ENCODE data around the gene ALDH1L1. TPM values are rescaled to one million over a fixed set of nuclear protein-coding genes. Genes with fewer than 3 reads are reported as not detected.
A peak's percentile ranks its signal among the peaks of the same experiment; 100 is the strongest.

ALDH1L1 gene
- total and polyA plus RNA-seq, 9 of the 15 experiments (the other 6 are each of a cell fraction or from before 2014, with no cell fraction given) = 0.06 to 1.9 (median 0.57) TPM; not detected in 1

DNA sequence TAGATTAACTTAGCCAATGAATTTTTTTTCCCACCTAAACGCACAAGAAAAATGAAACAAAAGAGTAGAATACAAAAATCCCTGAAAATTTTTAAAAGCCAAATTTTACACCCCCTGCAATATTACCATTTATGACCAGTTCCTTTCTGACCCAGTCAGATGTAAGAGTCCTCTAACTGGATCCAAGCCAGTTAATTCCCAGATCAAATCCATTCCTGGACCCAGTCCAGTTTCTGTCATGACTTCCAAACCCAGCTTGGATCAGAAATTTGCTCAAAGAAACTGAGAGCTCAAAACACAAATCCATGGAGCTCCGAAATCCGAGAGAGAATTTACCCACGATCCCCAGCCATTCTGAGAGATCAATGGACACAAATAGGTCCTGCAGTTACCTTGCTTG lies 17.0 kb upstream of the ALDH1L1 start:
- in situ Hi-C loops (cut with MboI) = no loop called here
- Histone ChIP-seq H3K9me3 (replicated peaks; ENCODE audit: control insufficient read depth, insufficient read depth, low read depth, low read length) (no peaks in the 10 kb centered on the region), H3K4me1 (replicated peaks in 1 of 2; ENCODE audit: control insufficient read depth in 2 of 2, insufficient read depth in 2 of 2, low read length in 2 of 2) (no peaks in the 10 kb centered on the region; a peak in 1 of 5 replicates), H3K4me3 (no peak overlapping the region), H3K79me2 (ENCODE audit: control insufficient read depth, insufficient read depth, low read length) (no peaks in the 10 kb centered on the region), H3K27ac (ENCODE audit: extremely low read depth, low read depth, low read length) (no peak overlapping the region), H3K27me3 (ENCODE audit: control insufficient read depth in 2 of 2, insufficient read depth in 2 of 2, low read length in 2 of 2) (no peaks in the 10 kb centered on the region; a peak in 1 of 5 replicates), H3K36me3 (ENCODE audit: control insufficient read depth, insufficient read depth, low read length) (no peaks in the 10 kb centered on the region), H3K4me2 (ENCODE audit: insufficient read depth, low read length) (no peak overlapping the region), H2AFZ (ENCODE audit: low read depth, low read length) (no peak overlapping the region), H3K9ac (ENCODE audit: insufficient read depth in 1 of 2, low read depth in 2 of 2, low read length in 2 of 2) (no peak overlapping the region), H4K20me1 (replicated peaks; ENCODE audit: control insufficient read depth, insufficient read depth, low read length) (no peaks in the 10 kb centered on the region), H3K9me1 (ENCODE audit: control insufficient read depth, insufficient read depth, low read length) (no peaks in the 10 kb centered on the region)
- ATAC-seq (no peak), FAIRE-seq (no peak), DNase-seq (ENCODE audit: extremely low read depth in 1 of 4, low spot score in 3 of 4) (no peak)
- POLR2A ChIA-PET = interaction anchor here (1.0 to 1.4 kb wide), 2 partner anchors 10 to 18 kb away, joined by 4 to 5 read pairs; no protein-coding TSS in a partner anchor
- intact Hi-C loops (cut with micrococcal nuclease) = no loop called here
- CTCF ChIA-PET (ENCODE audit: low intra/inter-chr PET ratio) = no interaction called here
- WGBS (ENCODE audit: insufficient coverage, low coverage, missing lambda C conversion rate) = 0% methylated on average over 4 of the region's 4 CpGs
- BruUV-seq (replicated peaks) = TSS peak; percentile 87
- TF ChIP-seq MXD1 (CRISPR knock-in tag; IDR thresholded peaks at IDR 0.05; ENCODE audit: borderline replicate concordance, poor library complexity, severe bottlenecking) (no peak), PHF21A (IDR thresholded peaks at IDR 0.05; ENCODE audit: borderline replicate concordance, low read depth) (no peak), TARDBP (IDR thresholded peaks at IDR 0.05) (no peak), TEAD1 (CRISPR knock-in tag; IDR thresholded peaks at IDR 0.05) (no peak), HIVEP1 (CRISPR knock-in tag; IDR thresholded peaks at IDR 0.05) (no peak), ZBTB7A (IDR thresholded peaks at IDR 0.05; ENCODE audit: borderline replicate concordance, control insufficient read depth, low read depth, low read length) (no peak), MCM5 (IDR thresholded peaks at IDR 0.05; ENCODE audit: low read depth) (no peak), ZSCAN29 (IDR thresholded peaks at IDR 0.05) (no peak), BRCA1 (IDR thresholded peaks at IDR 0.05) (no peak), BRCA1 (CRISPR knock-in tag; IDR thresholded peaks at IDR 0.05) (no peak), CREB1 (IDR thresholded peaks at IDR 0.05) (no peak), CREB1 (CRISPR knock-in tag; IDR thresholded peaks at IDR 0.05) (no peak), ZNF561 (CRISPR knock-in tag; conservative IDR thresholded peaks at IDR 0.05) (no peak), ELK1 (CRISPR knock-in tag; IDR thresholded peaks at IDR 0.05) (no peak), RAD51 (IDR thresholded peaks at IDR 0.05; ENCODE audit: borderline replicate concordance, low read depth) (no peak), ARNT (IDR thresholded peaks at IDR 0.05) (no peak), CTBP1 (IDR thresholded peaks at IDR 0.05; ENCODE audit: borderline replicate concordance) (no peak), CEBPB (tag; IDR thresholded peaks at IDR 0.05) (no peak)
- TF ChIP-seq, protein P1, sequence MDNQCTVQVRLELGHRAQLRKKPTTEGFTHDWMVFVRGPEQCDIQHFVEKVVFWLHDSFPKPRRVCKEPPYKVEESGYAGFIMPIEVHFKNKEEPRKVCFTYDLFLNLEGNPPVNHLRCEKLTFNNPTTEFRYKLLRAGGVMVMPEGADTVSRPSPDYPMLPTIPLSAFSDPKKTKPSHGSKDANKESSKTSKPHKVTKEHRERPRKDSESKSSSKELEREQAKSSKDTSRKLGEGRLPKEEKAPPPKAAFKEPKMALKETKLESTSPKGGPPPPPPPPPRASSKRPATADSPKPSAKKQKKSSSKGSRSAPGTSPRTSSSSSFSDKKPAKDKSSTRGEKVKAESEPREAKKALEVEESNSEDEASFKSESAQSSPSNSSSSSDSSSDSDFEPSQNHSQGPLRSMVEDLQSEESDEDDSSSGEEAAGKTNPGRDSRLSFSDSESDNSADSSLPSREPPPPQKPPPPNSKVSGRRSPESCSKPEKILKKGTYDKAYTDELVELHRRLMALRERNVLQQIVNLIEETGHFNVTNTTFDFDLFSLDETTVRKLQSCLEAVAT (IDR thresholded peaks at IDR 0.05) = no peak
- TF ChIP-seq, protein P2, sequence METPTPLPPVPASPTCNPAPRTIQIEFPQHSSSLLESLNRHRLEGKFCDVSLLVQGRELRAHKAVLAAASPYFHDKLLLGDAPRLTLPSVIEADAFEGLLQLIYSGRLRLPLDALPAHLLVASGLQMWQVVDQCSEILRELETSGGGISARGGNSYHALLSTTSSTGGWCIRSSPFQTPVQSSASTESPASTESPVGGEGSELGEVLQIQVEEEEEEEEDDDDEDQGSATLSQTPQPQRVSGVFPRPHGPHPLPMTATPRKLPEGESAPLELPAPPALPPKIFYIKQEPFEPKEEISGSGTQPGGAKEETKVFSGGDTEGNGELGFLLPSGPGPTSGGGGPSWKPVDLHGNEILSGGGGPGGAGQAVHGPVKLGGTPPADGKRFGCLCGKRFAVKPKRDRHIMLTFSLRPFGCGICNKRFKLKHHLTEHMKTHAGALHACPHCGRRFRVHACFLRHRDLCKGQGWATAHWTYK (CRISPR knock-in tag; IDR thresholded peaks at IDR 0.05) = no peak
